ENCODE results near the gene LARP1. TPM values are rescaled to one million over a fixed set of nuclear protein-coding genes. Genes with fewer than 3 reads are reported as not detected.
A peak's percentile ranks its signal among the peaks of the same experiment; 100 is the strongest.

The LARP1 gene
- 24.9 TPM for polyA plus RNA-seq

- H3K27ac Mint-ChIP-seq, result peak within 1 kb of the TSS; percentile 93 to 98 (median 96)
- peaks cover 32 to 36% (median 35%) of the 10 kb centered on the region in 3 donors for H3K4me1 Mint-ChIP-seq
- peak within 1 kb of the TSS; percentile 93 to 100 (median 98) for H3K4me3 Mint-ChIP-seq
- H3K27me3 Mint-ChIP-seq, result no peaks in the 10 kb centered on the region
- H3K9me3 Mint-ChIP-seq, result no peaks in the 10 kb centered on the region
- H3K36me3 Mint-ChIP-seq, result peaks cover 1% of the 10 kb centered on the region
Measured at GRCh38 chr5:154755361-154756008, at the start of gene LARP1. TSS of gene LARP1 (plus strand) at chr5:154755377. CDS start at chr5:154755758, 381 bp downstream.

DNA sequence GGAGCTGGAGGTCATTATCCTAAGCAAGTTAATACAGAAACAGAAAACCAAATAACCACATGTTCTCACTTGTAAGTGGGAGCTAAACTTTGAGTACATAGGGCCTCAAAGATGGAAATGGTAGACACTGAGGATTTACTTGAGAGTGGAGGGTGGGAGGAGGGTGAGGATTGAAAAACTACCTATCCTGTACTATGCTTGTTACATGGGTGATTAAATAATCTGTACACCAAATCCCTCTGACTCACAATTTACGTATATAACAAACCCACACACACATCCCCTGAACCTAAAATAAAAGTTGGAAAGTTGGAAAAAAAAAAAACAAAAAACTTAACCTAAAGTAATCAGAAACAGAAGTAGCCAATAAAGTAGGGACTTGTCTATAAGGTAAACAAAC lies 48.8 kb upstream of the LARP1 start:
- Mint-ChIP-seq H3K27me3 (no peaks in the 10 kb centered on the region), H3K4me3 (no peak overlapping the region), H3K36me3 (no peaks in the 10 kb centered on the region)

GRCh38 chr5:154707641-154708040 lies 47.5 kb upstream of the LARP1 start:
- Mint-ChIP-seq H3K36me3 (peaks cover 4% of the 10 kb centered on the region), H3K4me1 (peaks cover 0 to 1% (median 0%) of the 10 kb centered on the region in 3 donors), H3K9me3 (no peaks in the 10 kb centered on the region), H3K27me3 (no peaks in the 10 kb centered on the region), H3K27ac (no peak overlapping the region), H3K4me3 (no peak overlapping the region)

More for the DNA sequence above, 48.8 kb upstream of the LARP1 start:
- peaks cover 0 to 1% (median 0%) of the 10 kb centered on the region in 3 donors for H3K4me1 Mint-ChIP-seq
- H3K9me3 Mint-ChIP-seq, result no peaks in the 10 kb centered on the region
- H3K27ac Mint-ChIP-seq, result no peak overlapping the region

DNA sequence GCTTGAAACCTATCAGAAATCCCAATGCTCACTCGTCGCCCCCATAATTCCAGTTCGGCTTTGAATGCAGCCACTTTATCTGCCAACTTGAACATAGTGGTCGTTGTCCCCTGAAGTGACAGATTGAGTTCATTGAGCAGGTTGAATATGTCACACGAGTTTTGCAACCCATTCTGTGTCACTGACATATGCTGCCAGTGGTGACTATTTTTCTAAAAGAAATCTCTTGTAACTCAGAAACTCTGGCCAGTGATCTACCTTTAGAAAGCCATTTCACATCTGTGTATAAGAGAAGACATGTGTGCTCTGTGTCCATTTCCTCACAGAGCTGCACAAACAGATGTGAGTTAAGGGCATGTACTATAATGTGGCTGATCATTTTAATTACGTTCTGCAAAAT lies 47.0 kb upstream of the LARP1 start:
- Mint-ChIP-seq H3K27ac (no peak overlapping the region), H3K4me1 (peaks cover 0 to 1% (median 0%) of the 10 kb centered on the region in 3 donors), H3K4me3 (no peak overlapping the region), H3K27me3 (no peaks in the 10 kb centered on the region), H3K9me3 (no peaks in the 10 kb centered on the region), H3K36me3 (peaks cover 4% of the 10 kb centered on the region)

- peaks cover 0 to 1% (median 0%) of the 10 kb centered on the region in 3 donors for H3K4me1 Mint-ChIP-seq
- H3K4me3 Mint-ChIP-seq, result no peak overlapping the region
- H3K36me3 Mint-ChIP-seq, result peaks cover 4% of the 10 kb centered on the region
- H3K27ac Mint-ChIP-seq, result no peak overlapping the region
- no peaks in the 10 kb centered on the region for H3K27me3 Mint-ChIP-seq
- no peaks in the 10 kb centered on the region for H3K9me3 Mint-ChIP-seq
Measured at GRCh38 chr5:154708846-154709245, 46.3 kb upstream of the LARP1 start.

GRCh38 chr5:154709368-154710305 lies 45.5 kb upstream of the LARP1 start:
- Mint-ChIP-seq H3K27me3 (no peaks in the 10 kb centered on the region), H3K9me3 (no peaks in the 10 kb centered on the region), H3K4me3 (no peak overlapping the region), H3K4me1 (peaks cover 4 to 5% (median 5%) of the 10 kb centered on the region in 3 donors), H3K36me3 (peaks cover 4% of the 10 kb centered on the region), H3K27ac (no peak overlapping the region)

DNA sequence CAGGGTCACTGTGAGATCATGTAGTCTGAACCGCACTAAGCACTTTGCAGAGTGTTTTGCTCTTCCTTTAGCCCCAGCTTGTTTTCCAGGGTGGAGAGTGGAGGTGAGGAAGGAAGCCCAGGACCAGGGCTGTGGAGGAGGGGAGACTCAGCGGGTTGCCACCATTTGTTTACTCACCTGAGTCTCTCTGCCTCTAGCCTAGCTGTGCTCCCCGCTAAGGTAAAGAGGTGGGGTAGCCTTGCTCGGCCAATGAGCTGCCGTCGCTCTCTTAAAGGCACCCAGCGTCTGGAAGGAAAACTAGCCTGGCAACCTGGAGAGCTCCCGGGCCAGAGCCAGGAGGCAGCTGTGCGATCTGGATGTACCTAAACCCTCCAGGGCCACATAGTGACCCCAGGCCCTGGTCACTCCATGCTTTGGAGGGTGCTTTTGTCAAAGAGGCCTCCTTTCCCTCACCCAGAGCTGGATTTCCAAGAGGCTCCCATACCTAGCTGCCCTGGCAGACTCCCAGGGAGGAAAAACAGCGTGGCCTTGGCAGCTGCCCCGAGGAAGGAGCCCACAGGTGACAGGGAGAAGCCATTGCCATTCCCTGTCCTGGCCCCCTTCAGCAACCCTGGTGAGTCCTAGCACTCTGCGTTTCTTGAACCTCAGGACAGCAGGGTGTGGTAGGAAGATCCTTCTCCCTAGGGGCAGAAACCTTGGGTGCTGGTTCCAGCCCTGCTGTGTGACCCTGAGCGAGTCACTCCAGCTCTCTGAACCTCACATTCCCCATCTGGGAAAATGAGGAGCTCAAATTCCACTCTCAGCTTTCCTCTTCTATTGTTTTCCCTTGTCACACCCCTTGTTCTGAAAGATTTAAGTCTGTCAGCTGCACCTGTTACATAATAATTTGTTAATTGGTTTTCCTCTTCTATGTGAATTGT lies 42.4 kb upstream of the LARP1 start:
- Mint-ChIP-seq H3K4me3 (no peak overlapping the region), H3K9me3 (no peaks in the 10 kb centered on the region), H3K4me1 (peaks cover 6 to 7% (median 6%) of the 10 kb centered on the region in 3 donors), H3K36me3 (peaks cover 4% of the 10 kb centered on the region), H3K27me3 (no peaks in the 10 kb centered on the region), H3K27ac (no peak overlapping the region)

DNA sequence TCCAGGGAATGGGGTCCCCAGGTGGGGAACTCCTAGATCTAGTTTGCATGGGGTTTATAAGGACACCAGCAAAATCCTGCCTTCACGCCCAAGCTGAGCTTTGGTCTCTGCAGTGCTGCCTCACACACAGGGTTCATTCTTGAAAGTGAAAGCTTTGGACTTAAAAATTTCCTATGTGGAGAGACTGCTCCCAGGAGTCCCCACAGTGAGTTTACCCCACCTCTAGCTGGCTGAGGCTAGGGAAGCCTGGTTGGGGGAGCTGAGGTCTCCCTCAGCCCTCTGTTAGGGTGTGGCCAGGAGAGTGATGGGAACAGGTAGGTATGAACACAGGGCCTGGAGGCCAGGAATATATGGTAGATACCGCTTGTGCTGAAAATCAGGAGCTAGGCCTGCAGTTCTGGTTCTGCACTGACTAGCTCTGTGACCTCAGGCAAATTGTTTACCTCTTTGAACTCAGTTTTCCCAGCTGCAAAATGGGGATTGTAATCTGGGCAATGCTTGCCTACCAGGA lies 41.5 kb upstream of the LARP1 start:
- no peaks in the 10 kb centered on the region for H3K27me3 Mint-ChIP-seq
- H3K4me1 Mint-ChIP-seq, result peaks cover 5 to 7% (median 6%) of the 10 kb centered on the region in 3 donors
- H3K9me3 Mint-ChIP-seq, result no peaks in the 10 kb centered on the region
- no peak overlapping the region for H3K4me3 Mint-ChIP-seq
- peaks cover 4% of the 10 kb centered on the region for H3K36me3 Mint-ChIP-seq
- H3K27ac Mint-ChIP-seq, result no peak overlapping the region

DNA sequence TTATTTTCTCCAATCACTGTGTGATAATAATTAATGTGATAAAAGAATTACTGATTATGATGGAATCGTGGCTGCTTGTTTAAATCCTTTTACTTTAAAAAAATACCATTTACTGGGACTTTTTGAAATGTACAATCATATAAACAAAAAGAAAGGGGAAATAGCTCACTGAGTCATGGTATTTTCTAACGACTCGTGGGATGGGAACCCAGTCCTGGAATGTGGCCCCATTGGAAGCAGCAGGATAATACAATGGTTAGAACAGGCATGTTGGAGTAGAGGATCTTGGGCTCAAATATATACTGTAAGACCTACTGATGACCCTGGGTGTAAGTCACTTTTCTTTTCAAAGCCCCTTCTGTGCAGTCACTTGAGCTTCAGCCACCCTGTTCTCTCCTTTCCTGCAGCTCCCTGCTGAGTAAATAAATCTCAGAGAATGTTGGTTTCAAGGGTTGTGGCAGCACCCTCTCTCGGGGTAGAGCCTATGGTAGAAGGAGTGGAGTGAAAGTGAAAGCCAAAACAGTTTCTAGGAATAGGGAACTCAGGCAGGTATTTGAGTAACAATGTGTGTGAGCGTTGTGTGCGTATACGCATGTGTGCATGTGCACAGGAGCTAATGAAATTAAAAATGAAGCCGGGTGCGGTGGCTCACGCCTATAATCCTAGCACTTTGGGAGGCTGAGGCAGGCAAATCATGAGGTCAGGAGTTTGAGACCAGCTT lies 40.8 kb upstream of the LARP1 start:
- Mint-ChIP-seq H3K4me3 (peak overlapping the region; percentile 7 to 91 (median 74)), H3K27ac (peak overlapping the region in 2 of 3 donors; percentile 36 to 69), H3K27me3 (no peaks in the 10 kb centered on the region), H3K9me3 (no peaks in the 10 kb centered on the region), H3K36me3 (peaks cover 4% of the 10 kb centered on the region), H3K4me1 (peaks cover 5 to 7% (median 6%) of the 10 kb centered on the region in 3 donors)

DNA sequence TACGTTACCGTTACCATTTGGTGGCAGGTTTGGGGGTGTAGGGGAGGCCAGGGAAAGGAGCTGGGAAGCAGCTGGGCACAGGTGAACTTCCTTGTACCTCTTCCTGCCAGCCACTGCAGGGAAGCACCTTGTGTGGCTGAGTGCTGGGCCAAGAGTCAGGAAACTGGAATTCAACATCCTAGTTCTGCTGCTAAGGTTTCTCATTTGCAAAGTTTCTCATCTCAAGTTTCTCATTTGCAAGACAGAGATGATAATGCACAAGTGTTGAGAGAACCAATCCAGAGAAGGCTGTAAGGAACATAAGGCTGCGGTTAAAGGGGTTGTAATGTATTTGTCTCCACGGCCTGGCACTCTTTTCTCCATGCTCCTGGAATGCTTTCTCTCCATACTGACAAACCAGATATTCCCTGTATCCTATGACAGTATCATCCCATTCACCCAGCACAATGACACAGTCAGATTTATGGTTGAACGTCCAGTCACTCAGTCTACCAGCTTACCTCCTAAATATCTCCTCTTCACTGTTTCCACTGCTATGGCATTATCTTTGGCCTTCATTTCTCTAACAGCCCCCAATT lies 33.6 kb upstream of the LARP1 start:
- no peaks in the 10 kb centered on the region for H3K4me1 Mint-ChIP-seq
- H3K36me3 Mint-ChIP-seq, result no peaks in the 10 kb centered on the region
- H3K27me3 Mint-ChIP-seq, result no peaks in the 10 kb centered on the region
- peaks cover 0 to 2% (median 0%) of the 10 kb centered on the region in 3 donors for H3K9me3 Mint-ChIP-seq
- no peak overlapping the region for H3K4me3 Mint-ChIP-seq
- no peak overlapping the region for H3K27ac Mint-ChIP-seq

GRCh38 chr5:154722097-154722496 lies 33.1 kb upstream of the LARP1 start:
- Mint-ChIP-seq H3K4me3 (no peak overlapping the region), H3K9me3 (peaks cover 0 to 2% (median 0%) of the 10 kb centered on the region in 3 donors), H3K36me3 (no peaks in the 10 kb centered on the region), H3K27me3 (no peaks in the 10 kb centered on the region), H3K27ac (peak overlapping the region in 1 of 3 donors; percentile 91), H3K4me1 (no peaks in the 10 kb centered on the region)

DNA sequence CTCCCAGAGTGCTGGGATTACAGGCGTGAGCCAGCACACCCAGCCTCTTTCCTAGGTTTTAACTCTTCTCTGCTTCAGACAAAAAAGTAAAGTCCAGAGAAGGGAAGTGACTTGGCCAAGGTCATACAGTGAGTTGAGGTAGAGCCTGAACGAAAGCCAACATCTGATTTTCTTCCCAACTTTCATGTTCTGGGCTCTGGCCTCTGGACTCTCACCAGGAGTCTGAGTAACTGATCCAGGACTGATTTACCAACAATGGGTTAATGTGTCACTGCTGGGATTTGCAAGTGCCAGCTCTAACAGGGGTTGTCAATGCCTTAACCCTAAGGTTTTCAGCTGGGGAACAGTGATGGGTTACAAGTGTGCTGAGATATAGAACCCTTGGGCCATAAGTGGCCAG lies 32.2 kb upstream of the LARP1 start:
- no peak overlapping the region for H3K4me3 Mint-ChIP-seq
- no peaks in the 10 kb centered on the region for H3K27me3 Mint-ChIP-seq
- peaks cover 0 to 2% (median 0%) of the 10 kb centered on the region in 3 donors for H3K9me3 Mint-ChIP-seq
- H3K27ac Mint-ChIP-seq, result no peak overlapping the region
- no peaks in the 10 kb centered on the region for H3K36me3 Mint-ChIP-seq
- H3K4me1 Mint-ChIP-seq, result no peaks in the 10 kb centered on the region

GRCh38 chr5:154723740-154724505 lies 31.3 kb upstream of the LARP1 start:
- H3K27me3 Mint-ChIP-seq, result no peaks in the 10 kb centered on the region
- peaks cover 0 to 2% (median 0%) of the 10 kb centered on the region in 3 donors for H3K9me3 Mint-ChIP-seq
- H3K36me3 Mint-ChIP-seq, result no peaks in the 10 kb centered on the region
- H3K4me3 Mint-ChIP-seq, result no peak overlapping the region
- no peak overlapping the region for H3K27ac Mint-ChIP-seq
- H3K4me1 Mint-ChIP-seq, result no peaks in the 10 kb centered on the region
